Activated CD4-positive, alpha-beta T cell treated with anti-CD3 and anti-CD28 coated beads for 4 hours (primary cell): ENCODE measurements around the gene FBP2.
"Not testable (repeated sequence)": the region's sequence is repeated elsewhere in the genome, so short reads cannot be mapped to it uniquely, and the experiment has no call there.

Experiments used
- DNase-seq, 2 donors: peaks; one replicate each; pipeline ENCODE4 v3.0.0-alpha.2; 2020

Gene FBP2

DNA sequence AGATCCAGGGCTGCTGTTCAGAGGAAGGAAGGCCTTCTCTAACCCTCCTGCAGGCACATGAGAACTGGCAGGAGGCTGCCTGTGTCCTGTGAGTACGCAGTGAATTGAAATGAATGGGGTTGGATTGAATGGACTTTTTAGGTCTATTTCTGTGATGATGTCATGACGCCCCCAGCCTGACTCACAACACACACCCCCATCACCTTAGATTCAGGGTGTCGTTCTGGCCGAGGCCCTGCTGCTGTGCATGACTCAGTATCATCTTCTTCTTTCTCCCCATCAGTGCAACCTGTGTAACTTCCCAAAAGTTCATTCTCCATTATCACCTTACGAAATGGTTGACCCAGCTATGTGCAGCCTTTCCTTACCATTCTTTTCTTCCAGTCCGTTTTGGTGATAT lies 33.4 kb downstream of the FBP2 start:
- no peak for DNase-seq

DNA sequence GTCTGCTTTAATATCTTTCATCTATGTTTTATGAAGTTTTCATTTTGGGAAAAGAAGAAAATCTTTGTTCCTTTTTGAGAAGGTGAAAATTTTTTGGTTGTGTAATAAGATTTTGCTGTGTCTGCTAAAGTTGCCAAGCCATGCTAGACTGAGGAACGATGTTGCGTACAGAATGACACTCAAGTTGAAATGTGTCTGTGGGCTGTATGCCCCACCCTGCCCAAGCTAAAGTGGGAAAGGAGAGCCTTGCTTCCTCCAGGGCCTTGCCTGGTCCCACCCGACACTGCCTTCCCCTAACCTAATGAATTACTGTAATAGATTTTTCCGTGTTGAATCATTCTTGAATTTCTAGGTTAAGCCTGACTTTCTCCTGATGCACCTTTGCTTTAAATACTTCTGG lies 36.2 kb downstream of the FBP2 start:
- DNase-seq = no peak

DNA sequence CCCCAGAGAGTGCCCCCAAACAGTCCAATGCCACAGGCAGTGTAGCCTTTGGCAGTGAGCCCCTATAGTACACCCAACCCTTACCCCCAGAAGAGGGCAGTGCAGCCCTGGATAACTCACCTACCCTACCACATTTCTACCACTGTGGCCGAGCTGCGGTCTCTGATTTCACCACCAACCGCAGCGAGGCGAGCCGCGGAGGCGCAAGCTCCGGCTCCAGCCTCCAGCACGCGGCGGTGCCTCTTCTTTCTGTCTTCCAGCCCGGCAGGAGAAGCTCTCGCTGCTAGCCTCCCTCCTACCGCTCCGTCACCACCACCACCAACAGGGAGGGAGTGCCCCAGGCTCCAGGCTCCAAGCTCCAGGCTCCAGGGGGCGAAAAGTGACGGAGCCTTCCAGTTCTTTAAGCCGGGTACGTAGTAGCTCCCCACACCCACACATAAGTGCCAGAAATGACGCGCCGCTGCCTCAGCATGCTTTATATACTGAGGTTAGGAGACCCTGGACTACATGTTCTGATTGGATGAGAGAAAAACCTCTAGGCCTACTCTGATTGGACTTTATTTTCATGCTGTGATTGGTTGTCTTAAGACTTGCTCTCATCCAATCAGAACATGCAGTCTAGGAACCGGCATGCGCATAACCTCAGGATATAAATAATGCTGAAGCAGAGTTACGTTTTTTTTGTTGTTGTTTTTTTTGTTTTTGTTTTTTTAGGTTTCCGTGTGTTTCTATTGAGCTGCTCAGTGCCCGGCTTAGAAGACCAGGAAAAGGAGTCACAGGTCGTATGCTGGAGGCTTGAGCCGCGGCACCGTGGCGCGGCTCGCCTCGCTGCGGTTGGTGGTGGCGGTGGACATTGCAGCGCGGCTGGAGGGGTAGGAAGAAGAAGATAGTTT lies 38.9 kb downstream of the FBP2 start, which contains the start of gene PCAT7:
Gene PCAT7, plus strand, starts transcription at position 645 of the 893 bp plus-strand sequence.
- DNase-seq = no peak

DNA sequence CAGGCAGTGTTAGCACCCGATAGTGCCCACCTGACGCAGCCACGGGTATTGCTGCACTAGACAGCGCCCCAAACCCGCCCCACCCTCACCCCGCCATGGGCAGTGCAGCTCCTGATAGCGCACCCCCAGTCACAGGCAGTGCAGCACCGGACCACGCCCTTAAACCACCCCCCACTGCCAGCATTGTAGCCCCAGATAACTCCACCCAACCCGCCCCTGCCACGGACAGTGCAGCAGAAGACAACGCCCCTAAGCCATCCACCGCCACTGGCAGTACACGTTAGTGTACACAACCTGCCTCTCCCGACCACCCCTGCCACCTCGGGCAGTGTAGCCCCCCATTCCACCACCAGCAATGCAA lies 39.6 kb downstream of the FBP2 start:
- DNase-seq = no peak

DNA sequence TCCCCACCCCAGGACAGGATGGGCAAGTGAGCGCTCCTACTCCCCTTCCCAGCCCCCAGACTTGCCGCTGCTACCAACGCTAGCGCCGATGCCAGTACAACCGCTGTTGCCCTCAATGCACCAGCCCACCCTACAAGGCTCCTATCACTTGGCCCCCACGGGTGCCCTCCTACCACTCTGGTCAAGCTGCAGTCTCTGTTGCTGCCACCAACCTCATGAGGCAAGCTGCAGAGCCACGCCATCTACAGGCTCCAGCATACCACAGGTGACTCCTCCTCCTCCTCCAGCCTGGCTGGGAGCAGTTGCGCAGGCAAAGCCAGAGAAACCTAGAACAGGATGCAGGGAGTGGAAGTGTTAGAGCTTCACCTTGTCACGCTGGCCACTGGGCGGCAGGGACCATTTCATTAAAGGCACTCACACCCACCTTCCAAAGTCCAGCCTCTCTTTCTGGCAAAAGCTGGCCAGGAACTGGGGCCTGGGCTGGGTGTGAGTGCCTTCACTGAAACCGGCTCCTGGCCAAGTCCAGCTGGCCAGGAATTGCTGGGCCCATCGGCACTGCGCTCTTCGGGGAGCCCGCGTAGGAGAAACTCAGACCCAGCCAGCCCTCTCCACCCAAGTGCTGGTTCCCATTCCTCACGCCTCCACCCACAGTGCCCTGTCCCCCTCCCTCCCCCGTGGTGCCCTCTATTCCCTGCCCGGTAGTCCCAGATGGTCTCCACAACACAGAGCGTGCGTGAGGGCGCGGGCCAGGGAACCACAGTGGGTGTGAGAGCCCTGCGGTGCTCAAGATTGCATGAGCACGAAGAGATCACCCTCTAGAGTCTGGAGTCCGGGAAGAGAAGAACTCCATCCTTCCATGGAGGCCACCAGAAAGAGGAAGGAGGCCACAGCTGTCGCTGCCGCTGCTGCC lies 40.3 kb downstream of the FBP2 start:
- no peak for DNase-seq

DNA sequence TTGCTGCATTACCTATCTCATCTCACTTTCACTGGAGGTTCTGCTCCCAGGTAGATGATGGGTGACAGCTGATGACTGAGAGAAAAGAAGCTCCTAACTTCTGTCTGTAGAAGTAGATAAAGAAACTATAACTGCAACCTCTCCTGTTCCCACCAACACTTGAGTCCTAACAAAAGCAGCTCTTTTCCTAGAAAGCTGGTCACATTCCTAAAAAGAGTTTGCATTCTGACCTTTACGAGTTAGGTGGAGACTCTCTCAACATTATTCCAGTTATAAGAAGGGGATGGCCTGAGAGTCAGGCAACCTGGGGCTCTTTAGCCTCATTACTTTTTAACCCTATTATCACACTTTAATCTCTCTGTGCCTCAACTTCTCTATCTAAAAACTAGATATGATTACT lies 47.7 kb downstream of the FBP2 start:
- no peak for DNase-seq

DNA sequence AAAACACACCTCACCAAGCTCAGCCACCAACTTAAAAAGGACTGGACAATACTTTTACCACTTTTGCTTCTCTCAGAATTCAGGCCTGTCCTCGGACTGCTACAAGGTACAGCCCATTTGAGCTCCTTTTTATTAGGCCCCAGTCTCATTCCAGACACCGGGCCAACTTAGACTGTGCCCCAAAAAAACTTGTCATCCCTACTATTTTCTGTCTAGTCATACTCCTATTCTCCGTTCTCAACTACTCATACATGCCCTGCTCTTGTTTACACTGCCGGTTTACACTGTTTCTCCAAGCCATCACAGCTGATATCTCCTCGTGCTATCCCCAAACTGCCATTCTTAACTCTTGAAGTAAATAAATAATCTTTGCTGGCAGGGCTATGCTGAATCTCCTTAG lies 49.3 kb downstream of the FBP2 start:
- DNase-seq = not testable (repeated sequence)

DNA sequence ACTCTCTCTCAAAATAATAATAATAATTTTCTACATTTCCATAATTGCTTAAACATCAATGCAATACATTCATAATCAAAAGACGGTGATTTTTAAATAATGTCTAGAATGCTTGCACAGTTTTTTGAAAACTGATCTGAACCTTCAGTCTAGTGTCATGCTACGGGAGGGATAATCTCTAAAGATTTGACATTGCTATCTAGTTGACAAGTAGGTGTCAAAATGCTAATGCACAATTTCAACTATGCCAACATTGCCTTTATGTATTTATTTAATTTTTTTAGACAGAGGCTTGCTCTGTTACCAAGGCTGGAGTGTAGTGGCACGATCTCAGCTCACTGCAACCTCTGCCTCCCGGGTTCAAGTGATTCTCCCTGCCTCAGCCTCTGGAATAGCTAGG lies 54.7 kb downstream of the FBP2 start:
- DNase-seq = no peak

DNA sequence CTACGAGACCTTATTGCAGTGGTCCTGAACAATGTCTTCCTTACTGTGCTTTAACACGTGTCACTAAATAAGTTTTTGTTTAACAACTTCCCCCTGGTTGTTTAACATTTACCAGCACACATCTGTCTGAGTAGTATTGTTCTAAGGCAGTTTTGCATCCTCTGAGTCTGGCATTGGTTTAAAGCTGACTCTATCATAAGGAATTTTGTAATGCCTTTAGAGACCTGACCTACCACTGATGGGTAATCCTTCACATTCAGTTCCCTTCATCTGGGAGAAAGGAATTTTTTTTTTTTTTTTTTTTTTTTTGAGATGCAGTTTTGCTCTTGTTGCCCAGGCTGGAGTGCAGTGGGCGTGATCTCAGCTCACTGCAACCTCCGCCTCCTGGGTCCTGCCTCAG lies 58.7 kb downstream of the FBP2 start:
- DNase-seq = no peak

DNA sequence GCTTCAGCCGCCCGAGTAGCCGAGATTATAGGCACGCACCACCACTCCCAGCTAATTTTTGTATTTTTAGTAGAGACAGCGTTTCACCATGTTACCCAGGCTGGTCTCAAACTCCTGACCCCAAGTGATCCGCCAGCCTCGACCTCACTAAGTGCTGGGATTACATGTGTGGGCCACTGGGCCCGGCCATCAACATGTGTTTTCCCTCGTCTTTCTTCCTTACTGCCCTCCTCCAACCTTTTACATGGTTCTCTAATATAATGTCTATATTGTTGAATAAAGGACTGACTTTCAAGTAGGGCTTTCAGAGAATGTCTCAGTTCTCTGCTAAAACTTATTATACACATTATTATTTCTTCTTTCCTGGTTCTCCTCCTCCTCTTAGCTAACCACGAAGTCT lies 60.0 kb downstream of the FBP2 start:
- DNase-seq = no peak

DNA sequence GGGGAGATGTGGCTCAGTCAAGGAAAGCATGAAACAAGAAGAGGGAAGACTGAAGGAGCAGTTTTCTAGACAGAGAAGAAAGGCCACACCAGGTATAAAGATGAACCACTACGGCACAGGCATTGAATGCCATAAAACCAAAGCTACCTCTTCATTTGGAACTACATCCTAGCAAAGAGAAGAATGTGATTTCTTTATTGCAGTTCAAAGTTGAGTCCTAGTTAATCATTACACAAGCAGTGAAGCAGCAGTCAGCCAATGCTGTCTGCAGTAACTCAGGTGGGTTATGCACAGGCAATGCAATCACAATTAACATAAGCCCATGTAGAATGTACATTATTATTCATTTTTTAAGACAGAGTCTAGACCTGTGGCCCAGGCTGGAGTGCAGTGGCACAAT lies 60.5 kb downstream of the FBP2 start:
- DNase-seq = no peak

DNA sequence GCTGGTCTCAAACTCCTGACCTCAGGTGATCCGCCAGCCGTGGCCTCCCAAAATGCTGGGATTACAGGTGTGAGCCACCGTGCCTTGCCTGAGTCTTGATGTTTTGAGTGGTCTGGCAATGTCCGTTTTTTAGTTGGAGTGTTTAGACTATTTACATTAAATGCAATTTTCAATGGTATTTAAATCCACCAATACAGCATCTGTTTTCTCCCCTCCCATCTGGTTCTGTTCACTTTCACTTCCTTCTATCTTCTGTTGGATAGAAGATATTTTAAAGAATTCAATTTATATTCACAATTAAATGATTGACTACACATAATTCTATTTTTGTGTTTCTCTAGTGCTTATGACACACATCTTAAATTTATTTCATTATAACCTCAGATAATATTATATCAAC lies 64.7 kb downstream of the FBP2 start:
- no peak for DNase-seq

DNA sequence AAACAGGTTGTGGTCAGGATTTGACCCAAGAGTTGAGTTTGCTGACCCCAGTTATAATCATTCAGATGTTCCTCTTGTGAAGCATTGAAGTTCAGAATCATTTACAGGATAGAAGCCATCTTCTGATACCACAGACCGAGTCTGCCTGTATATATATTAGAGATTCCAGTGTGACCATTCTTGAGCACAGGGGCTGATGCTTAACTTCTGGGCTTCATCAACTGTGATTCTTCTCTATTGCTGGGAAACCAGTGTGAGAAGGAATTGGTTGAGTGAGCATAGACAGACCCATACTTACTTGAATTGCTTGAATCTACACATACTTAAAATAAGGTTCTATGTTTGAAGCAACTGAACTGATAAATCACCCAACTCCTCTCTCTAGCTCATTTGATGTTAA lies 66.7 kb downstream of the FBP2 start:
- DNase-seq = no peak

DNA sequence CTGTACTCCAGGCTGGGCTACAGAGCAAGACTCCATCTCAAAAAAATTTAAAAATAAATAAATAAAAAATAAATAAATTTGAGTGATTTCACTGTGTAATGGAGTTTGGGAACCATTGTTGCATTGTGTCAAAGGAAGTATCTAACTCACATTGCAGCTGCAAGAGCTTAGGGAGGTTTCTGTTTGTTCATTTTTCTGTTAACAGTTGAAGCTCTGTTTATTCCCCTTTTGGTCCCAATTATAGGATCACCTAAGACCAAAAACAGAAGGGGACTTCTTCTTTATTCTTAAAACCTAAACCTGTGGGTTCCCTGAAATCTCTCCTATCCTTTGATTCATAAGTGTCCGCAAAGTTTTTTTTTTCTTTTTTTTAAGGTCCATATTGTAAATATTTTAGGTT lies 67.4 kb downstream of the FBP2 start:
- DNase-seq = no peak

DNA sequence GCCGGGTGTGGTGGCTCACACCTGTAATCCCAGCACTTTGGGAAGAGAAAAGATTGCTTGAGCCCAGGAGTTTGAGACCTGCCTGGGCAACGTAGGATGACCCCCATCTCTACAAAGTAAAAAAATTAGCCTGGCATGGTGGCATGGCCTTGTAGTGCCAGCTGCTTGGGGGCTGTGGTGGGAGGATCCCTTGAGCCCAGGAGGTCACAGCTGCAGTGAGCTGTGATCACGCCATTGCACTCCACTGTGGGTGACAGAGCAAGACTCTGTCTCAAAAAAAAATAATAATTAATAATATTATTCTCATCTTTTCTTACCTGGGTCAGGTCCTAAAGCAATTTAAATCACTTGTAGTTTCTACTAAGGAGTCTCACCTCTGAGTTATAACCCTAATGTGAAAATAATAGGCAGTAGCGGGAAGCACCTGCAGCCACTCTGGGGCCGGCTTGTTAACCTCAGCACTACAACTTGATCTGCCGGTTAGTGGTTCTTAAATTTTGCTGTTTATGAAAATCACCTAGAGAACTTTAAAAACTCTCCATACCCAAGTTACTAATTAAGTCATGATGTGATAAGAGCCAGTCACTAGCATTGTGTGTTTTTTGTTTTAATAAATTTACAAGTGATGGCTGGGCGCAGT lies 68.1 kb downstream of the FBP2 start:
- DNase-seq = no peak

DNA sequence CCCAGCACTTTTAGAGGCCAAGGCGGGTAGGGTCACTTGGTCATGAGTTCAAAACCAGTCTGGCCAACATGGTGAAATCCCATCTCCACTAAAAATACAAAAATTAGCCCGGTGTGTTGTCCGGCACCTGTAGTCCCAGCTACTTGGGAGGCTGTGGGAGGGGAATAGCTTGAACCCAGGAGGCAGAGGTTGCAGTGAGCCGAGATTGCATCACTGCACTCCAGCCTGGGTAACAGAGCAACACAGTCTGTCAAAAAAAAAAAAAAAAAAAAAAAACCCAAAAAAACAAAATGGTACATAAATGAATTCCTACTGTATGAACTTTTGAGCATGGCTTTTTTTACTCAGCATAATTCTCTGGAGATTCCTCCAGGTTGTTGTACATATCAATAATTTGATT lies 76.4 kb downstream of the FBP2 start:
- DNase-seq = no peak

DNA sequence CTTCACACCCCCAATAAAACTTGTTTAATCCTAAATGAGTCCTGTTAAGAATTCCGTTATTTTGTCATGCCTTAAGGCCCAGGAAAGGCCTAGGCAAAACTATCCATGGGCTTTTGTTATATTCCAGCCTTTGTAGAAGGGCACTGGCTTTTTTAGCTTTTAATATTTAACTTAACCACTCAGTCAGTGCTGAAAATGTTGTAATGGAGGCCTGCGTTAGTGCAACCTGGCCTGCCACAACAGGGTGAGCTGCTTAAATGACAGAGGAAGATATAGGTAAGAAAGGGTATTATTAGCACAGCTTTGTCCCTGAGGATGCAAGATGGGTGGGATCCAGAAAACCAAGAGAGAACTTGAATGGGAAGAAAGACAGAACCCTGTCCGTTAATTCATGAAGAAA lies 78.9 kb downstream of the FBP2 start:
- no peak for DNase-seq

DNA sequence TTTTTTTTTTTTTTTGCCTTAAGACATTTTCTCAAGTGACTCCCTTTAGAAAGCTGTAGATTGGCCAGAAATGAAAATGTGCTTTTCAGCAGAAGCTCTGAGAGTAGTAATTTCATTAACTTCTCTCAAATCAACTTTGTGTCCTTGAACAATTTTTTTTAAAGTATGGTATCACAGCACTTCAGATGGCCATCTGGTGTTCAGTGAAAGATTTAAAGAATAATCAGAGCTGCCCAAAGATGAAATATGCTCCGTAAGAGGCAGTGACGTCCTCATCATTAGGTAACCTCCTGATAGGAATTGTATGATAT lies 81.7 kb downstream of the FBP2 start:
- DNase-seq = no peak

DNA sequence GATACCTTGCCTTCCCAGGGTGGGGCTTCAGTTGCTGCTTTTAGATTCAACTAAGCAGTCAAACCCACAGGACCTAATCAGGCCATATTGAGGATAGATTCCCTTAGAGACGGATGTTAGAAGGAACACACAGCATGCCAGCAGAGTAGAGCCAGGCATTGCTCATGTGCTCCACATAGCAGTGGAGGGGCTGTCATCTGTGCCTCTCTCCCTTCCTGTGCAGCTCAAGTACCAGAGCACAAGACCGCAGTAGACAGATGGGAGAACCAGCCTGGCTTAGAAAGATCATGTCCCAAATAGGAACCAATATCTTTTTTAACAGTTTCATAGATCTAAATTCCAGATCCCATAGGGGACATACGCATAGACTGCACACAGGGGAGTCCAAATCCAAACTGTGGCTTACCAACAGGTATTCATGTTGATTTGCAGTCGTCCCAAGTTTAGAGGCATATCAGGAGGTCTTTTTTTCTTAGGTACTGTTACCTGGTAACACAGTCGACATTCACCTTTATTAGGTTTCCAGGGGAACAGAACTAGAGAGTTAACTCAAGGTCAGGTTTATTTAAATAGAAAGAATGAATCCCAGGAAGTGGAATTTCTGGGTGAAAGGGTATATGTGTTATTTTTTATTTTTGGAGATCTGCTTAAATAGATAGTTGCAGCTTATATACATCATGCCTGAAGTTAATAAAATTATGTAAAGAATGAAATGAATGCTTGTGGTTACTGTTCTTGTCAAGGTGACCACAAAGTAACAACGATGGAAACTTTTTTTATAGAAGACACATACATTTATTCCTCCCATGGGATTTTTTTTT lies 82.3 kb downstream of the FBP2 start:
- DNase-seq = no peak
